ENCODE measurements around the gene PDCD1. TPM values are rescaled to one million over a fixed set of nuclear protein-coding genes. Genes with fewer than 3 reads are reported as not detected.
"Not testable (repeated sequence)": the region's sequence is repeated elsewhere in the genome, so short reads cannot be mapped to it uniquely, and the experiment has no call there.

Gene PDCD1
- polyA plus RNA-seq, 1 donor (not counting 4 experiments of a cell fraction or from before 2014, with no cell fraction given): not detected

GRCh38 chr2:241827394-241827793 lies 31.3 kb downstream of the PDCD1 start:
- H3K4me1 ChIP-seq (ENCODE audit: control insufficient read depth, extremely low read depth, insufficient read depth, low read length): no peaks in the 10 kb centered on the region
- H3K9me3 ChIP-seq (ENCODE audit: control insufficient read depth, low read depth, low read length): peaks cover 4% of the 10 kb centered on the region
- no peak overlapping the region for H3K4me2 ChIP-seq (ENCODE audit: control insufficient read depth, extremely low read depth, insufficient read depth, low read depth, low read length)
- H3K27me3 ChIP-seq (ENCODE audit: control insufficient read depth, extremely low read depth, insufficient read depth, low read length): no peaks in the 10 kb centered on the region
- dilution Hi-C loops (cut with MboI; ENCODE audit: extremely low pct_ligation_motif_present, low sequenced_read_pairs): no loop called here
- TF ChIP-seq CTCF (optimal IDR thresholded peaks at IDR 0.05 in 1 of 3, IDR thresholded peaks at IDR 0.05 in 1 of 3, conservative IDR thresholded peaks at IDR 0.05 in 1 of 3; ENCODE audit: extremely low read depth in 1 of 3, insufficient read depth in 2 of 3, low read length in 3 of 3) (no peak), EZH2 (IDR thresholded peaks at IDR 0.05; ENCODE audit: low read length) (no peak)
- no peaks in the 10 kb centered on the region for H3K79me2 ChIP-seq (ENCODE audit: control insufficient read depth, insufficient read depth, low read length)
- H2AFZ ChIP-seq (ENCODE audit: control insufficient read depth, low read length): no peak overlapping the region
- H3K9me1 ChIP-seq (ENCODE audit: control insufficient read depth, extremely low read depth, insufficient read depth, low read length): no peaks in the 10 kb centered on the region
- FAIRE-seq (no peak), DNase-seq (ENCODE audit: low read depth, low spot score) (no peak)
- no peaks in the 10 kb centered on the region for H3K36me3 ChIP-seq (ENCODE audit: control insufficient read depth in 2 of 2, extremely low read depth in 1 of 2, insufficient read depth in 2 of 2, low read length in 2 of 2)
- H4K20me1 ChIP-seq (ENCODE audit: control insufficient read depth, extremely low read depth, insufficient read depth, low read length): no peaks in the 10 kb centered on the region
- no peak overlapping the region for H3K4me3 ChIP-seq (ENCODE audit: control insufficient read depth in 2 of 3, extremely low read depth in 1 of 3, insufficient read depth in 2 of 3, low read depth in 1 of 3, low read length in 3 of 3)
- no peak overlapping the region for H3K27ac ChIP-seq (ENCODE audit: control insufficient read depth, insufficient read depth, low read length)
- H3K9ac ChIP-seq (ENCODE audit: control insufficient read depth, extremely low read depth, insufficient read depth, low read length): no peak overlapping the region

GRCh38 chr2:241823531-241824437 lies 34.9 kb downstream of the PDCD1 start:
- H3K4me1 ChIP-seq (ENCODE audit: control insufficient read depth, extremely low read depth, insufficient read depth, low read length); H3K27ac ChIP-seq (ENCODE audit: control insufficient read depth, insufficient read depth, low read length); H3K9ac ChIP-seq (ENCODE audit: control insufficient read depth, extremely low read depth, insufficient read depth, low read length); H3K36me3 ChIP-seq (ENCODE audit: control insufficient read depth in 2 of 2, extremely low read depth in 1 of 2, insufficient read depth in 2 of 2, low read length in 2 of 2); H4K20me1 ChIP-seq (ENCODE audit: control insufficient read depth, extremely low read depth, insufficient read depth, low read length); H3K4me2 ChIP-seq (ENCODE audit: control insufficient read depth, extremely low read depth, insufficient read depth, low read depth, low read length); FAIRE-seq; H3K9me3 ChIP-seq (ENCODE audit: control insufficient read depth, low read depth, low read length); H2AFZ ChIP-seq (ENCODE audit: control insufficient read depth, low read length); H3K79me2 ChIP-seq (ENCODE audit: control insufficient read depth, insufficient read depth, low read length); H3K9me1 ChIP-seq (ENCODE audit: control insufficient read depth, extremely low read depth, insufficient read depth, low read length); H3K4me3 ChIP-seq (ENCODE audit: control insufficient read depth in 2 of 3, extremely low read depth in 1 of 3, insufficient read depth in 2 of 3, low read depth in 1 of 3, low read length in 3 of 3); H3K27me3 ChIP-seq (ENCODE audit: control insufficient read depth, extremely low read depth, insufficient read depth, low read length); DNase-seq (ENCODE audit: low read depth, low spot score); dilution Hi-C loops (cut with MboI; ENCODE audit: extremely low pct_ligation_motif_present, low sequenced_read_pairs): not testable (repeated sequence)

Measured in keratinocyte (primary cell).